ENCODE results near the gene ZCCHC7. TPM values are rescaled to one million over a fixed set of nuclear protein-coding genes. Genes with fewer than 3 reads are reported as not detected.
"Not testable (repeated sequence)": the region's sequence is repeated elsewhere in the genome, so short reads cannot be mapped to it uniquely, and the experiment has no call there.

The ZCCHC7 gene
- total RNA-seq, 1 experiment from 2014 or later = 31.2 TPM

- no peak for DNase-seq (ENCODE audit: low read depth, low spot score)
- Histone ChIP-seq H2AFZ (ENCODE audit: low read depth, low read length, poor library complexity, severe bottlenecking) (no peak overlapping the region), H3K9ac (ENCODE audit: low read length) (no peak overlapping the region), H3K4me2 (ENCODE audit: low read length) (no peak overlapping the region), H3K27me3 (ENCODE audit: insufficient read depth, low read length) (no peaks in the 10 kb centered on the region), H4K20me1 (ENCODE audit: insufficient read depth) (no peaks in the 10 kb centered on the region; the same call in 1 of the 2 replicates), H3K4me3 (replicated peaks in 1 of 2; ENCODE audit: low read depth in 1 of 2, low read length in 2 of 2) (no peak overlapping the region), H3K79me2 (ENCODE audit: insufficient read depth, low read length) (peaks cover 31% of the 10 kb centered on the region), H3K9me2 (ENCODE audit: insufficient read depth) (no peaks in the 10 kb centered on the region), H3K9me3 (ENCODE audit: control insufficient read depth in 1 of 2, insufficient read depth in 1 of 2, low read depth in 1 of 2, low read length in 2 of 2) (no peaks in the 10 kb centered on the region), H3K4me1 (ENCODE audit: control insufficient read depth in 1 of 2, insufficient read depth in 2 of 2, low read length in 2 of 2) (peaks cover 3 to 4% of the 10 kb centered on the region in 2 experiments; a peak in 1 of 4 replicates), H3K27ac (ENCODE audit: low read depth, low read length) (no peak overlapping the region), H3K36me3 (ENCODE audit: control insufficient read depth in 1 of 2, insufficient read depth in 2 of 2, low read length in 2 of 2) (no peaks in the 10 kb centered on the region)
- no peak for ATAC-seq
- ChIA-PET CTCF (no interaction called here), POLR2A (no interaction called here), RAD21 (ENCODE audit: low non-redundant PET in 1 of 2, low total read pairs in 2 of 2, uncharacterized antibody in 2 of 2, unreplicated experiment in 2 of 2) (no interaction called here)
- intact Hi-C loops (cut with micrococcal nuclease) = no loop called here
- no peak for TF ChIP-seq SIN3A (IDR thresholded peaks at IDR 0.05; ENCODE audit: low read depth)
- TF ChIP-seq CBX3 (IDR thresholded peaks at IDR 0.05; ENCODE audit: low read depth) = no peak
- TF ChIP-seq EZH2 (IDR thresholded peaks at IDR 0.05) = no peak
- no peak for TF ChIP-seq SP1 (IDR thresholded peaks at IDR 0.05; ENCODE audit: low read depth)
- TF ChIP-seq ZBTB33 (IDR thresholded peaks at IDR 0.05; ENCODE audit: extremely low read depth, insufficient replicate concordance, low read length) = no peak
- TF ChIP-seq EZH2phosphoT487 (IDR thresholded peaks at IDR 0.05; ENCODE audit: borderline replicate concordance) = no peak
- TF ChIP-seq SRF (IDR thresholded peaks at IDR 0.05; ENCODE audit: low read depth) = no peak
- no peak for TF ChIP-seq FOSL1 (IDR thresholded peaks at IDR 0.05; ENCODE audit: low read depth)
- no peak for TF ChIP-seq CEBPB (IDR thresholded peaks at IDR 0.05; ENCODE audit: low read depth)
- TF ChIP-seq YY1 (IDR thresholded peaks at IDR 0.05; ENCODE audit: extremely low read depth, insufficient replicate concordance, low read depth, low read length) = no peak
- TF ChIP-seq REST (IDR thresholded peaks at IDR 0.05; ENCODE audit: low read depth) = no peak
- TF ChIP-seq ZNF274 (IDR thresholded peaks at IDR 0.05; ENCODE audit: low read depth, low read length) = no peak
- no TSS peak for BruUV-seq (replicated peaks)
Measured at GRCh38 chr9:37163299-37163698, 42.9 kb downstream of the ZCCHC7 start.

- ATAC-seq; H3K9me2 ChIP-seq (ENCODE audit: insufficient read depth); H3K27me3 ChIP-seq (ENCODE audit: insufficient read depth, low read length); H3K27ac ChIP-seq (ENCODE audit: low read depth, low read length); BruUV-seq (replicated peaks); intact Hi-C loops (cut with micrococcal nuclease); H3K36me3 ChIP-seq (ENCODE audit: control insufficient read depth in 1 of 2, insufficient read depth in 2 of 2, low read length in 2 of 2); H3K9me3 ChIP-seq (ENCODE audit: control insufficient read depth in 1 of 2, insufficient read depth in 1 of 2, low read depth in 1 of 2, low read length in 2 of 2); H4K20me1 ChIP-seq (ENCODE audit: insufficient read depth); H3K9ac ChIP-seq (ENCODE audit: low read length); DNase-seq (ENCODE audit: low read depth, low spot score); RAD21 ChIA-PET (ENCODE audit: low non-redundant PET in 1 of 2, low total read pairs in 2 of 2, uncharacterized antibody in 2 of 2, unreplicated experiment in 2 of 2); H3K4me3 ChIP-seq (replicated peaks in 1 of 2; ENCODE audit: low read depth in 1 of 2, low read length in 2 of 2); POLR2A ChIA-PET; CTCF ChIA-PET; H2AFZ ChIP-seq (ENCODE audit: low read depth, low read length, poor library complexity, severe bottlenecking); H3K4me1 ChIP-seq (ENCODE audit: control insufficient read depth in 1 of 2, insufficient read depth in 2 of 2, low read length in 2 of 2); H3K4me2 ChIP-seq (ENCODE audit: low read length): not testable (repeated sequence)
- H3K79me2 ChIP-seq (ENCODE audit: insufficient read depth, low read length) = peaks cover 24% of the 10 kb centered on the region
Measured at GRCh38 chr9:37164335-37164734, 44.0 kb downstream of the ZCCHC7 start.

All from HCT116 (cell line).